ENCODE results near the gene CPNE5. TPM values are rescaled to one million over a fixed set of nuclear protein-coding genes. Genes with fewer than 3 reads are reported as not detected.

Gene CPNE5
- total RNA-seq, 4 donors from 2014 or later = 0.23 to 1.1 (median 0.81) TPM; not detected in 1

DNA sequence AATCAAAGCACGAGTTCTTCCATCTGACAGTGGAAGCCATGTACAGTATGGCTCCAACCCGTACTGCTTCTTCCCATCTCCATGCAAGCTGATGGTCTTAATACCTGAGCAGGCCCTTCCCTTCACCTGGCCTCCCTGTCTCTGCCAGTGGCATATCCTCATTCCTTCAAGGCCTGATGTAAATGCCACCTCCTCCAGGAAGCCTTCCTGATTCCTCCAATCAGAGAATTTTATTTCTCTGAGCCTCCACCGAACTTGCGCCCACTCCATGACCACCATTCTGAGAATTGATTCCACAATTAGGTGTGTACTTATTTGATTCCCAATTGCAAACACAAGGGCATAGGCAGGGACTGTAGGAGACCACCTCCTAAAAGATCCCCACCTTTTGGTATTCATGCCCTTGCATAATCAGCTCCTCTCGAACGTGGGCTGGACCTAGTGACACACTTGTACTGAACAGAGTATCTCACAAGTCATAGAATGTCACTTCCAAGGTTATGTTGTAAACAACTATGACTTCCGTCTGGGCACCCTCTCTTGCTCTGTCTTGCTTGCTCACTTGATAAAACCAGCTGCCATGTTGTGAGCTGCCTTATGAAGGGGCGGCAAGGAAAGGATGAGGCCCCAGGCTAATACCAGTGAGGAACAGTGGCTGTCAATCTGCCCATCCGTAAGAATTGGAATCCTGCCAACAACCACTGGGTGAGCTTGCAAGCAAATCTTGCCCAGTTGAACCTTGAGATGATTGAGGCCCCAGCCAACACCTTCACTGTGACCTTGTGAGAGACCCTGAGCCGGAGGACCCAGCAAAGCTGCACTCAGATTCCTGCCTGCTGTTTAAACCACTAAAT, 38.8 kb downstream of the CPNE5 start:
- WGBS, 2 donors = 67 to 73% methylated on average over 10 of the region's 10 CpGs
- intact Hi-C loops (cut with DNase I; ENCODE audit: low total_unique reads) = no loop called here
- no peak for DNase-seq (ENCODE audit: low spot score in 2 of 2)
- TF ChIP-seq, protein P1, sequence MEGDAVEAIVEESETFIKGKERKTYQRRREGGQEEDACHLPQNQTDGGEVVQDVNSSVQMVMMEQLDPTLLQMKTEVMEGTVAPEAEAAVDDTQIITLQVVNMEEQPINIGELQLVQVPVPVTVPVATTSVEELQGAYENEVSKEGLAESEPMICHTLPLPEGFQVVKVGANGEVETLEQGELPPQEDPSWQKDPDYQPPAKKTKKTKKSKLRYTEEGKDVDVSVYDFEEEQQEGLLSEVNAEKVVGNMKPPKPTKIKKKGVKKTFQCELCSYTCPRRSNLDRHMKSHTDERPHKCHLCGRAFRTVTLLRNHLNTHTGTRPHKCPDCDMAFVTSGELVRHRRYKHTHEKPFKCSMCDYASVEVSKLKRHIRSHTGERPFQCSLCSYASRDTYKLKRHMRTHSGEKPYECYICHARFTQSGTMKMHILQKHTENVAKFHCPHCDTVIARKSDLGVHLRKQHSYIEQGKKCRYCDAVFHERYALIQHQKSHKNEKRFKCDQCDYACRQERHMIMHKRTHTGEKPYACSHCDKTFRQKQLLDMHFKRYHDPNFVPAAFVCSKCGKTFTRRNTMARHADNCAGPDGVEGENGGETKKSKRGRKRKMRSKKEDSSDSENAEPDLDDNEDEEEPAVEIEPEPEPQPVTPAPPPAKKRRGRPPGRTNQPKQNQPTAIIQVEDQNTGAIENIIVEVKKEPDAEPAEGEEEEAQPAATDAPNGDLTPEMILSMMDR (IDR thresholded peaks at IDR 0.05) = no peak
- TF ChIP-seq POLR2A (IDR thresholded peaks at IDR 0.05) = no peak
- no peak overlapping the region for H3K4me3 ChIP-seq (ENCODE audit: low read depth, poor library complexity, severe bottlenecking)

DNA sequence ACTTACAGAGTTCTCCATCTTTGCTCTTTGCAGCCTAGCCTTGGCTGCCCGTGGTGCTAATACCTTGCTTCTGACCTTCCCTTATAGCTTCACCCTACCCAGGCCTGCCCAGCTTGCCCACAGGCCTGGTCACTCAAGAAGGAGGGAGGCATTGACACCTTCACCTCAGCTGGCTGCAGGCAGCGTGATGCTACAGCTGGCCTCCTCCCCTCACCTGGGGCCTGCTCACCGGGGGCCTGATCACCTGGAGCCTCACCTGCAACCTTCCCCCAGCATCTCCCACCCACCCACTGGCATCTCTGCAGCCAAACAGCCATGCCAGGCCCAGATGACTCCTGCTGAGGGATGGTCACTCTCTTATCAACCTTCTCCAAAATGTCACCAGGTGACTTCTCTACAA, 40.4 kb downstream of the CPNE5 start:
- intact Hi-C loops (cut with DNase I; ENCODE audit: low total_unique reads) = no loop called here
- TF ChIP-seq, protein P1 (IDR thresholded peaks at IDR 0.05) = no peak
- no peak for TF ChIP-seq POLR2A (IDR thresholded peaks at IDR 0.05)
- DNase-seq (ENCODE audit: low spot score in 2 of 2) = no peak
- WGBS, 2 donors = 83 to 94% methylated on average over 3 of the region's 3 CpGs
- H3K4me3 ChIP-seq (ENCODE audit: low read depth, poor library complexity, severe bottlenecking) = no peak overlapping the region

- WGBS, 2 donors = 84 to 95% methylated on average over 1 of the region's 1 CpG
Observed at GRCh38 chr6:36797653-36798052, 41.6 kb downstream of the CPNE5 start.

DNA sequence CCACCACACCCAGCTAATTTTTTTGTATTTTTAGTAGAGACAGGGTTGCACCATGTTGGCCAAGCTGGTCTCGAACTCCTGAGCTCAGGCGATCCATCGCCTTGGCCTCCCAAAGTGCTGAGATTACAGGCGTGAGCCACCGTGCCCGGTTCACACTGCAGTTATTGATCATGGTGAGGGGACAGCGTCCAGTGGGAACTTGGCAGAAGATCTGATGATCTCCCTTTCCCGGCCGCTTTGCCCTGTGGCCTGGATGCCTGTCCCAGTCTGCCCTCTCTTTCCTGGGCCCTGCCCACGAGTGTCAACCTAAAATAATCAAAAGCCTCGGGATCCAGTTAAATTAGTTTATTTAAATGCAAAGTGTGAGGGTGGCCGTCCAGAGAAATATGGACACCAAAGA, 42.2 kb downstream of the CPNE5 start:
- intact Hi-C loops (cut with DNase I; ENCODE audit: low total_unique reads) = no loop called here
- 96 to 99% methylated on average over 12 of the region's 12 CpGs for WGBS, 2 donors
- TF ChIP-seq POLR2A (IDR thresholded peaks at IDR 0.05) = no peak
- TF ChIP-seq, protein P1 (IDR thresholded peaks at IDR 0.05) = no peak
- DNase-seq (ENCODE audit: low spot score in 2 of 2) = no peak
- no peak overlapping the region for H3K4me3 ChIP-seq (ENCODE audit: low read depth, poor library complexity, severe bottlenecking)

More at GRCh38 chr6:36797653-36798052, 41.6 kb downstream of the CPNE5 start:
- intact Hi-C loops (cut with DNase I; ENCODE audit: low total_unique reads) = no loop called here
- no peak overlapping the region for H3K4me3 ChIP-seq (ENCODE audit: low read depth, poor library complexity, severe bottlenecking)
- no peak for TF ChIP-seq POLR2A (IDR thresholded peaks at IDR 0.05)
- TF ChIP-seq, protein P1 (IDR thresholded peaks at IDR 0.05) = no peak
- DNase-seq (ENCODE audit: low spot score in 2 of 2) = no peak

DNA sequence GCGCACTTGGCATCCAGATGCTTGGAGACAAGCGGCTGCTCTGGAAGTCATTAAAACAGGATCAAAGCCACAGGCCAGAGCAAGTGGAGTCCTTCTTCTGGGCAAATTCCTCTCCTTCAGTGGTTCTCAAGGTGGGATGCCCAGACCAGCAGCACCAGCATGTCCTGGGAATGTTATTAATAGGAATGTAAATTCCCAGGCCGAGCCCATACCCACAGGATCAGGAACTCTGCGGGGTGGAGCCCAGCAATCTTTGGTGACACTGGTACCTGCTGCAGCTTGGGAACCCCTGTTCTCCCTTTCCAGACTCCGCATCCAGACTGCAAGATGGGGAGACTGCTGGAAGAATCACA, 44.6 kb downstream of the CPNE5 start:
- H3K4me3 ChIP-seq (ENCODE audit: low read depth, poor library complexity, severe bottlenecking) = no peak overlapping the region
- DNase-seq (ENCODE audit: low spot score in 2 of 2) = no peak
- intact Hi-C loops (cut with DNase I; ENCODE audit: low total_unique reads) = no loop called here
- TF ChIP-seq, protein P1 (IDR thresholded peaks at IDR 0.05) = no peak
- no peak for TF ChIP-seq POLR2A (IDR thresholded peaks at IDR 0.05)
- WGBS, 2 donors = 79 to 80% methylated on average over 5 of the region's 5 CpGs
